Mucosa of descending colon (tissue), 3 donors: ENCODE measurements around the gene TSKS. TPM values are rescaled to one million over a fixed set of nuclear protein-coding genes. Genes with fewer than 3 reads are reported as not detected.

Experiments
- ATAC-seq: fragments of 200-7000 bp; cut with Tn5 transposase; one replicate; pipeline ENCODE4 v1.9.1; 2020; ENCODE audit warnings: mild to moderate bottlenecking, moderate library complexity
- DNase-seq, 3 donors: peaks; one replicate each; pipeline ENCODE4 v3.0.0-alpha.2; 2020
- H3K36me3 ChIP-seq: fragments of 200-600 bp; one replicate; pipeline ENCODE4 v1.8.0; 2021; ENCODE audit warnings: low read depth, mild to moderate bottlenecking
- H3K4me1 ChIP-seq: fragments of 200-600 bp; one replicate; pipeline ENCODE4 v1.8.0; 2021; ENCODE audit warnings: low read depth, mild to moderate bottlenecking
- H3K4me3 ChIP-seq: fragments of 200-600 bp; one replicate; pipeline ENCODE4 v1.8.0; 2021; ENCODE audit warnings: mild to moderate bottlenecking
- H3K9me3 ChIP-seq: fragments of 200-600 bp; one replicate; pipeline ENCODE4 v1.8.0; 2021; ENCODE audit warnings: mild to moderate bottlenecking
- CTCF ChIP-seq: fragments of 200-600 bp; IDR thresholded peaks from one replicate; pipeline ENCODE4 v1.8.0; 2022; ENCODE audit warnings: antibody characterized with exemption, mild to moderate bottlenecking
- intact Hi-C, 2 donors: fragments of 100-400 bp; cut with DNase I in 1 of 2; cut with micrococcal nuclease in 1 of 2; formaldehyde crosslinking; loops; one replicate each; pipeline versions ENCODE4 v1.11.0 to v1.11.1; 2022; cut with DNase I, micrococcal nuclease
- total RNA-seq, 3 donors: library from RNA; stranded (reverse); fragmentation: NEBNext Ultra II Directional in 2 of 3; extraction: Animal tissue kit (Norgen Biotek cat#: 25700) in 2 of 3; gene quantifications; one replicate each; pipeline versions ENCODE4 v1.2.1 to v1.2.4, GENCODE V29; 2021 to 2023
- donor health status: DM: no; HTN: no; CAD: no; lungs with moderate emphysema.
- donor health status: DM: no; HTN: no; CAD: no.
- donor health status: DM: no; HTN: yes; CAD: no.

The TSKS gene
- total RNA-seq, 3 donors from 2014 or later = 0.35 TPM; not detected in 2

- TF ChIP-seq CTCF = no peak
- Histone ChIP-seq H3K4me3 (no peak overlapping the region), H3K4me1 (peaks cover 4% of the 10 kb centered on the region), H3K36me3 (no peaks in the 10 kb centered on the region), H3K9me3 (no peaks in the 10 kb centered on the region)
- ATAC-seq (no peak), DNase-seq (no peak)
- intact Hi-C loops = no loop called here
Measured at GRCh38 chr19:49776371-49776764, 13.3 kb upstream of the TSKS start.

GRCh38 chr19:49775742-49776370 lies 12.8 kb upstream of the TSKS start:
- H3K4me1 ChIP-seq = peaks cover 4% of the 10 kb centered on the region
- H3K9me3 ChIP-seq = no peaks in the 10 kb centered on the region
- DNase-seq (no peak), ATAC-seq (no peak)
- no peak overlapping the region for H3K4me3 ChIP-seq
- intact Hi-C loops = no loop called here
- TF ChIP-seq CTCF = no peak
- no peaks in the 10 kb centered on the region for H3K36me3 ChIP-seq

- Histone ChIP-seq H3K9me3 (no peaks in the 10 kb centered on the region), H3K4me1 (peaks cover 4% of the 10 kb centered on the region), H3K36me3 (no peaks in the 10 kb centered on the region), H3K4me3 (no peak overlapping the region)
- TF ChIP-seq CTCF = no peak
- no peak for ATAC-seq
- DNase-seq = no peak
- intact Hi-C loops = no loop called here
Measured at GRCh38 chr19:49774969-49775368, 11.9 kb upstream of the TSKS start.

- no peak for DNase-seq
- intact Hi-C loops = no loop called here
- TF ChIP-seq CTCF = no peak
- H3K36me3 ChIP-seq = no peaks in the 10 kb centered on the region
- no peak overlapping the region for H3K4me3 ChIP-seq
- ATAC-seq = no peak
- peaks cover 8% of the 10 kb centered on the region for H3K4me1 ChIP-seq
- no peaks in the 10 kb centered on the region for H3K9me3 ChIP-seq
Measured at GRCh38 chr19:49773663-49774350, 10.7 kb upstream of the TSKS start.

GRCh38 chr19:49772850-49773432 lies 9.8 kb upstream of the TSKS start:
- H3K36me3 ChIP-seq = no peaks in the 10 kb centered on the region
- intact Hi-C loops = no loop called here
- no peaks in the 10 kb centered on the region for H3K9me3 ChIP-seq
- peak; percentile 5 for ATAC-seq
- no peak overlapping the region for H3K4me3 ChIP-seq
- peaks cover 13% of the 10 kb centered on the region for H3K4me1 ChIP-seq
- DNase-seq = no peak
- TF ChIP-seq CTCF = no peak
